NCI-H748 (cell line): ENCODE measurements around the gene ZNF491.
"Not testable (repeated sequence)": the region's sequence is repeated elsewhere in the genome, so short reads cannot be mapped to it uniquely, and the experiment has no call there.

Experiments
- DNase-seq: peaks from one replicate; lab custom pipeline; 2025; ENCODE audit not compliant: unreplicated experiment; lab: John Stamatoyannopoulos, UW

The ZNF491 gene

GRCh38 chr19:11798391-11799330, at the start of gene ZNF491:
Gene ZNF491 (plus strand): TSS chr19:11798523. CDS start chr19:11805954, 7,431 bp downstream.
- peak; percentile 90 for DNase-seq

GRCh38 chr19:11749751-11750150, 48.6 kb upstream of the ZNF491 start:
- DNase-seq: no peak

GRCh38 chr19:11752244-11752736, 46.0 kb upstream of the ZNF491 start:
- no peak for DNase-seq

GRCh38 chr19:11754663-11755062, 43.7 kb upstream of the ZNF491 start:
- DNase-seq: no peak

GRCh38 chr19:11756965-11757364, 41.4 kb upstream of the ZNF491 start:
- DNase-seq: no peak

GRCh38 chr19:11759805-11760204, 38.5 kb upstream of the ZNF491 start:
- DNase-seq: no peak

GRCh38 chr19:11763117-11763516, 35.2 kb upstream of the ZNF491 start:
- DNase-seq: no peak

- no peak for DNase-seq
These were observed 34.7 kb upstream of the ZNF491 start for GRCh38 chr19:11763611-11764010.

- DNase-seq: peak; percentile 92
These were observed 31.4 kb upstream of the ZNF491 start, which contains the start of gene ZNF441 for GRCh38 chr19:11766597-11767591. Gene ZNF441 (plus strand): TSS chr19:11767000. CDS start chr19:11767194, 194 bp downstream.

GRCh38 chr19:11767633-11768133, 30.6 kb upstream of the ZNF491 start:
- DNase-seq: peak; percentile 20

- DNase-seq: no peak
These were observed 28.3 kb upstream of the ZNF491 start for GRCh38 chr19:11769995-11770394.

GRCh38 chr19:11771520-11771919, 26.8 kb upstream of the ZNF491 start:
- not testable (repeated sequence) for DNase-seq

- not testable (repeated sequence) for DNase-seq
These were observed 21.7 kb upstream of the ZNF491 start for GRCh38 chr19:11776669-11777068.

GRCh38 chr19:11780431-11781020, 17.8 kb upstream of the ZNF491 start:
- DNase-seq: no peak

- DNase-seq: no peak
These were observed 16.8 kb upstream of the ZNF491 start for GRCh38 chr19:11781295-11782057.

- no peak for DNase-seq
These were observed 14.6 kb upstream of the ZNF491 start for GRCh38 chr19:11783767-11784166.

GRCh38 chr19:11784356-11784755, 14.0 kb upstream of the ZNF491 start:
- DNase-seq: no peak

- DNase-seq: no peak
These were observed 10.8 kb upstream of the ZNF491 start for GRCh38 chr19:11787536-11787935.

GRCh38 chr19:11792942-11793341, 5.4 kb upstream of the ZNF491 start:
- DNase-seq: no peak

GRCh38 chr19:11797491-11797890, 832 bp upstream of the ZNF491 start:
- peak; percentile 86 for DNase-seq
